Psoas muscle (tissue), 8 donors: Measurements from ENCODE around the gene PLGRKT. TPM values are rescaled to one million over a fixed set of nuclear protein-coding genes. Genes with fewer than 3 reads are reported as not detected.
"Not testable (repeated sequence)": the region's sequence is repeated elsewhere in the genome, so short reads cannot be mapped to it uniquely, and the experiment has no call there.

Source experiments
- ATAC-seq, 4 donors: fragments of 200-7000 bp; cut with Tn5 transposase; one replicate each; pipeline ENCODE4 v1.9.1; 2020; ENCODE audit warnings: moderate library complexity in 3 of 4, mild to moderate bottlenecking in 2 of 4
- DNase-seq, 2 donors: peaks; one replicate each; pipeline ENCODE4 v3.0.0-alpha.2; 2020
- H3K27ac ChIP-seq: fragments of 200-600 bp; one replicate; pipeline ENCODE4 v1.8.0; 2022
- H3K27me3 ChIP-seq, 3 donors: fragments of 200-600 bp in 1 of 3; one replicate each; pipeline versions ENCODE4 v1.6.1 to v1.8.0; 2013 to 2022; ENCODE audit warnings: low read length in 2 of 3, mild to moderate bottlenecking in 2 of 3, moderate library complexity in 1 of 3; ENCODE audit not compliant: insufficient read depth in 3 of 3
- H3K36me3 ChIP-seq, 2 donors: fragments of 200-600 bp in 1 of 2; one replicate each; pipeline versions ENCODE4 v1.6.1 to v1.8.0; 2013 to 2022; ENCODE audit warnings: low read depth in 1 of 2, mild to moderate bottlenecking in 1 of 2, moderate library complexity in 1 of 2; ENCODE audit not compliant: insufficient read depth in 1 of 2
- H3K4me1 ChIP-seq: fragments of 200-600 bp; one replicate; pipeline ENCODE4 v1.8.0; 2022
- H3K4me3 ChIP-seq: fragments of 200-600 bp; one replicate; pipeline ENCODE4 v1.8.0; 2022; ENCODE audit warnings: mild to moderate bottlenecking
- H3K9me3 ChIP-seq: fragments of 200-600 bp; one replicate; pipeline ENCODE4 v1.8.0; 2022
- WGBS, 3 donors: extraction: QIAGEN DNeasy Blood & Tissue Kit; methylation state at CpG; one replicate each; pipeline versions ENCODE4 v1.1.6 to v1.1.7; 2013; 5-methylcytosine and 5-hydroxymethylcytosine counted together
- intact Hi-C, 2 donors: fragments of 100-400 bp; cut with DNase I; formaldehyde crosslinking; loops; one replicate each; pipeline versions ENCODE4 v1.11.0 to v1.14.2; 2022
- polyA plus RNA-seq, 3 donors: library from polyadenylated mRNA; stranded (reverse); fragments of 200-250 nt; gene quantifications; one replicate each; pipeline ENCODE4 v1.2.3, GENCODE V29; 2013
- total RNA-seq, 4 donors: library from RNA; stranded (reverse); fragmentation: NEBNext Ultra II Directional in 2 of 4; extraction: Animal tissue kit (Norgen Biotek cat#: 25700) in 2 of 4; gene quantifications; one replicate each; pipeline versions ENCODE4 v1.2.1 to v1.2.4, GENCODE V29; 2021 to 2023
- TF ChIP-seq, protein P1 (sequence below): fragments of 200-600 bp; IDR thresholded peaks from one replicate; pipeline ENCODE4 v1.8.0; 2022; ENCODE audit warnings: antibody characterized with exemption
- donor health status: healthy with polysubstance abuse.
- donor health status: DM: no; HTN: no; CAD: no; lungs with moderate emphysema.
- donor health status: Bipolar disorder and iron deficiency.
- donor health status: healthy.
- donor health status: DM: yes; HTN: yes; CAD: no.
- donor health status: DM: no; HTN: no; CAD: no.
- donor health status: DM: no; HTN: no; CAD: no.
- donor health status: DM: yes; HTN: yes; CAD: no.

PLGRKT gene
- total and polyA plus RNA-seq, 7 donors: 21.4 to 50.4 (median 26.4) TPM

DNA sequence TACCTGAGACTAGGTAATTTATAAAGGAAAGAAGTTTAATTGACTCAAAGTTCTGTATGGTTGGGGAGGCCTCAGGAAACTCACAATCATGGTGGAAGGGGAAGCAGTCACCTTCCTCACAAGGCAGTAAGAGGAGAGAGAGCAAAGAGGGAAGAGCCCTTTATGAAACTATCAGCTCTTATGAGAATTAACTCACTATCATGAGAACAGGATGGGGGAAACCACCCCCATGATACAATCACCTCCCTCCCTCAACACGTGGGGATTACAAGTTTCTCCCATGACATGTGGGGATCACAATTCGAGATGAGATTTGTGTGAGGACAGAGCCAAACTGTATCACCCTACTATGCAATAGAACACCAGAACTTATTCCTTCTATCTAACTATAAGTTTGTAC is 40.5 kb upstream of the PLGRKT start:
- DNase-seq: no peak
- H3K9me3 ChIP-seq: no peaks in the 10 kb centered on the region
- H3K4me3 ChIP-seq: no peak overlapping the region
- H3K27ac ChIP-seq: no peak overlapping the region
- no peak for ATAC-seq
- no peaks in the 10 kb centered on the region for H3K27me3 ChIP-seq
- TF ChIP-seq, protein P1, sequence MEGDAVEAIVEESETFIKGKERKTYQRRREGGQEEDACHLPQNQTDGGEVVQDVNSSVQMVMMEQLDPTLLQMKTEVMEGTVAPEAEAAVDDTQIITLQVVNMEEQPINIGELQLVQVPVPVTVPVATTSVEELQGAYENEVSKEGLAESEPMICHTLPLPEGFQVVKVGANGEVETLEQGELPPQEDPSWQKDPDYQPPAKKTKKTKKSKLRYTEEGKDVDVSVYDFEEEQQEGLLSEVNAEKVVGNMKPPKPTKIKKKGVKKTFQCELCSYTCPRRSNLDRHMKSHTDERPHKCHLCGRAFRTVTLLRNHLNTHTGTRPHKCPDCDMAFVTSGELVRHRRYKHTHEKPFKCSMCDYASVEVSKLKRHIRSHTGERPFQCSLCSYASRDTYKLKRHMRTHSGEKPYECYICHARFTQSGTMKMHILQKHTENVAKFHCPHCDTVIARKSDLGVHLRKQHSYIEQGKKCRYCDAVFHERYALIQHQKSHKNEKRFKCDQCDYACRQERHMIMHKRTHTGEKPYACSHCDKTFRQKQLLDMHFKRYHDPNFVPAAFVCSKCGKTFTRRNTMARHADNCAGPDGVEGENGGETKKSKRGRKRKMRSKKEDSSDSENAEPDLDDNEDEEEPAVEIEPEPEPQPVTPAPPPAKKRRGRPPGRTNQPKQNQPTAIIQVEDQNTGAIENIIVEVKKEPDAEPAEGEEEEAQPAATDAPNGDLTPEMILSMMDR: no peak
- 64 to 83% (median 69%) methylated on average over 2 of the region's 2 CpGs for WGBS, 3 donors
- H3K36me3 ChIP-seq: no peaks in the 10 kb centered on the region
- H3K4me1 ChIP-seq: no peaks in the 10 kb centered on the region
- intact Hi-C loops: no loop called here

GRCh38 chr9:5475611-5476010 is 37.9 kb upstream of the PLGRKT start:
- 81 to 89% (median 84%) methylated on average over 2 of the region's 2 CpGs for WGBS, 3 donors
- intact Hi-C loops: not testable (repeated sequence)

DNA sequence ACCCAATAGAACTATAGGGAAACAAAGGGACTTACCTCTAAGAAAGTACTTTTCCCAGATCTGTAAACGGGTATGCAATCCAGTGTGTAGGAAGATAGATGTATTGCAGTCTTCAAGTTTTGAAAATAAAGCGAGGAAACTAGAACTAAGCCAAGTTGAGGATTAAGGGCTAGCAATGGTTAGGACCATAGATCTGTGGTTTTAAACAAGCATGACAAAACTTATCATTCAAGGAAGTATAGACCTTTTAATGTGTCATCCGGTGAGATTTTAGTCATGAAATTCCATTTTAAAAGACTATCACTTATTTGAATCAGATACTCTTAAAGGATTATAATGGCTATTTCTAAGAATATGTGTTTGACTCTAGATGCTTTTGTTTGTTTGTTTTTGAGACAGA is 33.1 kb upstream of the PLGRKT start:
- Histone ChIP-seq H3K4me3 (no peak overlapping the region), H3K27me3 (no peaks in the 10 kb centered on the region), H3K9me3 (no peaks in the 10 kb centered on the region), H3K27ac (no peak overlapping the region), H3K36me3 (peaks cover 0 to 20% of the 10 kb centered on the region in 2 donors), H3K4me1 (no peaks in the 10 kb centered on the region)
- TF ChIP-seq, protein P1: no peak
- WGBS, 3 donors: 92 to 96% (median 93%) methylated on average over 3 of the region's 3 CpGs
- intact Hi-C loops: no loop called here
- no peak for ATAC-seq
- no peak for DNase-seq

More at GRCh38 chr9:5475611-5476010, 37.9 kb upstream of the PLGRKT start:
- DNase-seq, H3K36me3 ChIP-seq, H3K9me3 ChIP-seq, H3K27ac ChIP-seq, H3K4me3 ChIP-seq, ATAC-seq, H3K4me1 ChIP-seq, H3K27me3 ChIP-seq: not testable (repeated sequence)

- Histone ChIP-seq H3K4me1 (no peaks in the 10 kb centered on the region), H3K4me3 (no peak overlapping the region), H3K9me3 (no peaks in the 10 kb centered on the region), H3K27ac (no peak overlapping the region), H3K27me3 (no peaks in the 10 kb centered on the region), H3K36me3 (peaks cover 0 to 26% of the 10 kb centered on the region in 2 donors)
- TF ChIP-seq, protein P1: no peak
- no peak for DNase-seq
- WGBS, 3 donors: 41 to 68% (median 42%) methylated on average over 1 of the region's 1 CpG
- intact Hi-C loops: no loop called here
- peak in 2 of 4 donors; percentile 27 to 37 for ATAC-seq
These were observed 32.4 kb upstream of the PLGRKT start for GRCh38 chr9:5470122-5470521.

DNA sequence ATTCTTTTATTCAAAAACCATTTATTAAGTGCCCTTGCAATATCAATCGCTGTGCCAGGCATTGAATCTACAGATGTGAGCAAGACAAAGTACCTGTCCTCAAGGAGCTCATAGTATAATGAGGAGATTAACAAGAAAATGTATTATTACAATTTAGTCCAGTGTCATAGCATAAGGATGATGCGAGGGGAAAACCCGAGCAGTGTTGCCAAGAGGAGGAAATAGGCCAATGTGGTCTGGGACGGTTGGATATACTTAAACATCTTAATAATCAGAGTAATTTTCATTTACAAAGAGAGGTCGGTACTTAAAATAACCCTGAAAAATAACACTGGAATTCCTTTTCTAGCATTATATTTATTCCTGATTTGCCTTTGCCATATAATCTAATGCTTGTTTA is 31.1 kb upstream of the PLGRKT start:
- H3K36me3 ChIP-seq: peaks cover 0 to 31% of the 10 kb centered on the region in 2 donors
- H3K4me3 ChIP-seq: no peak overlapping the region
- no peak overlapping the region for H3K27ac ChIP-seq
- WGBS, 3 donors: 70 to 76% (median 70%) methylated on average over 5 of the region's 5 CpGs
- H3K27me3 ChIP-seq: no peaks in the 10 kb centered on the region
- H3K9me3 ChIP-seq: no peaks in the 10 kb centered on the region
- TF ChIP-seq, protein P1: no peak
- no peak for ATAC-seq
- DNase-seq: no peak
- H3K4me1 ChIP-seq: no peaks in the 10 kb centered on the region
- intact Hi-C loops: loop anchor here in 1 of 2 donors (10.0 kb wide), 1 partner anchor 96 kb away; no protein-coding TSS in a partner anchor
